HuH-7.5 (cell line): ENCODE data around the gene TRMU.

Source experiments
- DNase-seq: peaks from one replicate; pipeline ENCODE4 v3.0.0; 2011; ENCODE audit warnings: low spot score

The TRMU gene

DNA sequence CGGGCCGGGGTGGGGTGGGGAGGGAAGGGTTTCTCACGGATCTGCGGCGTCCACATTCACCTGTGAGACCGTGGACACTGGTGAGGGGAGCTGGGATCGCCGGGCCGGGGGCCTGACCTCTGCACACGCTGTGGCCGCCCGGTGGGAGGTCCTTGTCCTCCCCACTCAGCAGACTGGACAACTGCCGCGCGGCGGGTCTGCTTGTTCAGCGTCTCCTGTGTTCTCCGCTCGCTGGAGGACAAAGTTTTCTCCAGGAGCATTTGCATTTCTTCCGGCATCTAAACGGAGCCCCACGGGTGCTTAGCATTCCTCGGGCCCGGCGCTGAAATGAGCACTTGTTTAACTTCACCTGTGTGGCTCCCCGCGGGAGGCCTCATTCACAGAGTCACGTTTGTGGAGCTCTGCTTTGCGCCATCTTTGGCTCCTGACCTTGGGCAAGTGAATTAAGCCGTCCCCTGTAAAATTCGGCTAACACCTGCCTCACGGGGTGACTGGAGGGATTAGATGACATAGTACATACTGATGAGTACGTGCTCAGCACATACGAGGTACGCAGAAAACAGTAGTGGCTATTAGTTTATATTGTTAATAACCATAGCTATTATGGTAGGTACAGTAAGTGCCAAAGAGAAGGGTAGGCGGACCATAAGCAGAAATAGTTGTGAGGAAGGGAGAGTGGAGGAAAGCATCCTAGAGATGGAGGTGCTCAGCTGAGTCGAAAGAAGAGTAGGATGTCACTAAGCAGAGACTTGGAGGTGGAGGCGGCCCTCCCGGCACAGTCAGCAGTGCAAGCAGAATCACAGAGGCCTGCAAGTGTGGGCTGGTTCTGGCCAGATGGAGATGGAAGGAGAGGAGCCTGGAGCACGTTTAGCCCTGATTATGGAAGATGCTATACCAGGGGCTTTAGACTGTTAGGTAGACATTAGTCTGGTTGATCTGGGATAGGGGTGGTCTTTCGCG, 885 bp downstream of the TRMU start:
- DNase-seq = no peak

DNA sequence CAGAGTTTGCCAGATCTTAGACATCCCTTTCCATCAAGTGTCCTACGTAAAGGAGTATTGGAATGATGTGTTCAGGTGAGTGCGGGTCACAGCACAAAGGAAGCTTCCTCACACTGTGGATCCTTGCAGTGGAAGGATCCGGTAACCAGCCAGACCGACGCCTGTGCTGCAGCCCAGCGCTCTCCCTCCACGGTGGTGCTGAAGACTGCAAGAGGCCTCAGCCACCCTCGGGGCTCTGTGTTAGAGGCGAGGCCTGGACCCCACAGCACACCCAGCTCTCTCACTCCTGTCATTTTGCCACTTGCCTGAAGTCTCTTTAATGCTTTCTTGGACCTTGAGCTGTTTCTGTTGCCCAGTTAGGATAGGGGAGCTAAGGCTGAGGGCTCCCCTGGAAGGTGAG, 2.4 kb downstream of the TRMU start:
- no peak for DNase-seq

DNA sequence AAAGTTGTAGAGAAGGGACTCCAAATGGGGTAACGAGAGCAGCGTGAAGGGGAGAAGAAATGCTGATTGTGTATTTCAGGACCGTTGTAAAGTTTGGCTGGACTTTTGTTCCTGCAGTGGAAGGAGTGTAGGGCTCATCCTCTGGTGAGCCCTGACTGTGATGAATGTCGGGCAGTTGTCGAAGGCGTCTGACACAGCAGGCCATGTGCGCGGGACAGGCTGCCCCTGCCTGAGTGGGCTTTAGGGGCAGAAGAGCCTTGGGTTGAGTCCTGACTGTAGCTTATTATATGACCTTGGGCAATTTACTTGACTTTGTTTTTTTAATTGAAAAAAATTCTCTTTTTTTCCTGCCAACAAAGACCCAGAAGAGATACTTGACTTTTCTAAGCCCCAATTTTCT, 3.1 kb downstream of the TRMU start:
- DNase-seq = no peak

- DNase-seq = no peak
Observed at GRCh38 chr22:46339956-46340355, 4.4 kb downstream of the TRMU start.

GRCh38 chr22:46340676-46341075, 5.2 kb downstream of the TRMU start:
- no peak for DNase-seq

DNA sequence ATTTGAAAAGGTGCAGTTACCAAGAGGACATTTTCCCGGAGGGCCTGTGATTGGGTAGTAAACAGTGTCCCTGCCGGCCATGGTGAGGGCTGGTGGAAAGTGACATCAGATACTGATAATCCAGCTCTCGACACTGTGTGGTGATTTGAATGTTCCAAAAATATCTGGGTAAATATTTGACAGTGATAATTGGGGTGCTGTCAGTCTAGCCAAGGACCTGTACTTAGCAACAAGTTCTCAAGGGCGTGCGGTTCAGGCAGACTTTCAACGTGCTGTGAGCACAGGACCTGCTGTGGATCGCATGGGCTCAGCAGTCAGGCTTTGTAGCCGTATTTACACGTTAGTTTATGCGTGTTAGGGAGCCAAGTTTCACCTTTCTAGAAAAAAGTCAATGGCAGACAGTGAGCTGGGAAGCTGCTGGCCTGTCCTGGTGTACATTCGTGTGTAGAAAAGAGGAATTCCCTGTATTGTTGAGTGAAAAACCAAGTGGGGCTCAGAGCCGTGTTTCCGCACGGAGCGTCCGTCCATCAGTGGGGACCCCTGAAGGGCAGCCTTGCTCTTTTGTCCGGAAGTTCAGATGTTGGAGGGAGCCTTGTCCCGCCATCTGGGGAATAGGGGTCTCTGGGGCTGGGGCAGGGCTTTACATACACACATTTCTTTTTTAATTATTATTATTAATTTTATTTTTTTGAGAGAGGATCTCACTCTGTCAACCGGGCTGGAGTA, 11.3 kb downstream of the TRMU start:
- DNase-seq = no peak

GRCh38 chr22:46347646-46348045, 12.1 kb downstream of the TRMU start:
- DNase-seq = no peak

DNA sequence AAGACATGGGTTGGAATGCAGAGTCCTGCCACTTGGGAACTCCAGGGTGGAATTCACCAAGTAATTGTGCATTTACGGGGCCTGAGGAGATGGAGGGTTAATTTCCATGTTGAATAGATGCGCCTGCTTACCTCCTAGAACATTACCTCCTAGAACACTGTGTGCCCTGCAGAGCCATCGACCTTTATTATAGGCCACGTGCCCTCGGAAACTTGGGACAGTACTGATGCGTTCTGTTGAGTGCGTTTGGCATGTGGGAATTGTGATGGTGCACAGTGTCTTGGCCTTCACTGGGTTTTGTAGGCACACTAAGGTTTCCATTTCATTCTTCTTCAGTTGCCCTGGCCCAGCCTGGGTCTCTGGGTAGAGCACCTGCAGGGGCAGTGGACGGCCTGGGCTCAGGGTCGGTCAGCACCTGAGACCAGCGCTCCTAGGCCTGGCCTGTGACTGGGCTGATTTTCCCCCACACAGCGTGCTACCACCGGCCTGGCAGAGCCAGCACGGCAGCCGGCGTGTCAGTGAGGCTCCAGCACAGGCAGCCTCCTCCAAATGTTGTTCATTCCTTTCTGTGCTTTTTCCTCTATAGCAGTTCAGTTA, 12.7 kb downstream of the TRMU start:
- no peak for DNase-seq

- no peak for DNase-seq
Observed at GRCh38 chr22:46349238-46349637, 13.7 kb downstream of the TRMU start.

- no peak for DNase-seq
Observed at GRCh38 chr22:46349681-46350080, 14.2 kb downstream of the TRMU start.

DNA sequence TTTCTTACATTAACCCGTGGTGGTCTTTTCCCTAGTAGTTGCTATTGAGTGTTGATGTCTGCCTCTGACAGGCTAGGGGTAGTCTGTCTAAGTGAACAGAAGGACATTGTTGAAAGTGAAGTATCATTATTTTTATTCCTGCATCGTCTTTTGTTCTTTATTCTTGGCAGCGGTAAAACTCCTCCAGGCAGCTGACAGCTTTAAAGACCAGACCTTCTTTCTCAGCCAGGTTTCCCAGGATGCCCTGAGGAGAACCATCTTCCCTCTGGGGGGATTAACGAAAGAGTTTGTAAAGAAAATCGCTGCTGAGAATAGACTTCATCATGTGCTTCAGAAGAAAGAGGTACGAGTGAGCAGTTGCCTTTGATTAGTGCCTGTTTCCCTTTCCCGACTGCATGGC, 14.6 kb downstream of the TRMU start:
- no peak for DNase-seq

DNA sequence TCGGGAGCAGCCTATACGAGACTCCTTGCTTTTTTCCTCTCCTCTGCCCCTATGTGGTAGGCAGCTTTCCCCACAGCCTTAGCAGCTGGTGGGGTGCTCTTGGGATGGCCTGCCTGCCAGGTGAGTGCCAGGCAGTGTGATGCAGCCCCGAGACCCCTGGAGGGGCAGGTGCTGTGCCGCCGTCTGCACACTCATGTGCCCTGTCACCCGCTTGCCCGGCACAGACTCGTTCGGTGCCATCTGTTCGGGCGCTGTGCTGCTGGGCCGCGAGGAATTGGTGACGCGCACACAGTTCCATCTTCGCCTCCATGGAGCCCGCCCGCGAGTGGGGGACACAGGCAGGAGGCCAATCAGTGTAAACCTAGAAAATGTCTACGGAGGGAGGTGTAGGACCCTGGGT, 15.1 kb downstream of the TRMU start:
- DNase-seq = no peak

DNA sequence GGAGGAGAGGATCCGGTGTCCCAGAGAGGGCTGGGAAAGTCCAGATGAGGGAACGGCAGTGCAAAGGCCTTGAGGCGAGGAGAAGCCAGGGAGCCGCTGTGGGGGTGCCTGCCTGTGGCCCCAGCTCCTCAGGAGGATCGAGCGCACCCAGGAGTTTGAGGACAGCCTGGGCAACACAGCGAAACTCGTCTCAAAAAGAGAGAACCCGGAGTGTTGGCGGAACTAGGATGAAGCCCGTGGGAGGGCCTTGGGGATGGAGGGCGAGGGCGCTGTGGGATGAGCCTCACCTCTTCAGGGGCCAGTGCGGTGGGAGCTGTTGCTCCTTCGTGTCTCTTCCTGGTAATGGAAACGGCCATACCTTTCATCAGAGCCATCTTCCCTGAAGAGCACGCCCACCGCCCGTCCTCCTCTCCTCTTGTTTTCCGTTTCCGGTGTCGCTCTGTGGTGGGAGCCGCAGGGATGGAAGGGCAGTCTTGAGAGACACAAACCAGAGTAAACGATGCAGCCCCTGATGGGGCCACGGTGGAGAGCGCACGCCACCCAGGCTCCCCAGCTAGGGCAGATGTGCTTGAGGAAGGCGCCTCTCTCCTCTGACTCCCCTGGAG, 15.7 kb downstream of the TRMU start:
- DNase-seq = no peak

- DNase-seq = no peak
Observed at GRCh38 chr22:46351767-46352166, 16.3 kb downstream of the TRMU start.

DNA sequence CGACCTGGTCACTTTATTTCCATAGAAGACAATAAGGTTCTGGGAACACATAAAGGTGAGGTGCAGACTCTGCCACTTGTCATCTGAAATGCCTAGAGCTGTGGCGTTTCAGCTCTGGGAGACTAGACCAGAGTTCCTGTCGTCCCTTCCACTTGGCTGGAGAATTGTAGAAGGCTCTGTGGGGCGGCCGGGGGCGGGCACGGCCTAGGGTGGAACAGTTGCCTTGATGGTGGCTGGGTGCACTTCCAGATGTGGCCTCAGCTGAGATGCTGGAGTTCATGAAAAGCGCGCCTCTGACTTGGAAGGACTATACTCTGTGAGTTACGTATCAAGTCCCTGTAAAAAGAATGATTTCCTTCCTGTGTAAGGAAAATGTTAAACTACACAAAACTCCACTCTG, 16.8 kb downstream of the TRMU start:
- no peak for DNase-seq

GRCh38 chr22:46352691-46353386, 17.3 kb downstream of the TRMU start:
- no peak for DNase-seq

DNA sequence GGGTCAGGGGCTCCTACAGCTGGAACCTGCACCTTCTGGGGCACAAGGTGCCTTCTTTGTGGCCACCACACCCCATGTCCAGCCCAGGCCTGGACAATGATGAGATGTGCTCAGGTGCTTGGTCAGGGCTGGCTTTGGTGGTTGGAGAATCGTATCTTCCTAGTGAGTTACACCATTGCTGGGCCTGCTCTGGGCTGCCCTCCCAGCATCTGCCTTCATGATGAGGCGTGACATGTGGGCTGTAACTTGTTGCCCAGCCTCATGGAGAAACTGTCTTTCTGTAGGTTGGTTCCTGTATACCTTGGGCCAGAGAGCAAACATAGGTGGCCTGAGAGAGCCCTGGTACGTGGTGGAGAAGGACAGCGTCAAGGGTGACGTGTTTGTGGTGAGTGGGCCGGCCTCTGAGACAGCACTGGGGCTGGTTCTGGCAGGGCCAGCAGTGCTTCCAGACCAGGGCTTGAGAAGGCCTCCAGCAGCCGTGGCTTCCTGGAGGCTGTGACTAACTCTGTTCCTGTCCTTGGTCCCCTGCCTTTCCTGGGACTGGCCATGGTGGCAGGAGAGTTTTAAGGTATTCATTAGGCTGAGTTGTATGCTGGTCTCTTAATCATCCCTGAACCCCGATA, 18.1 kb downstream of the TRMU start:
- no peak for DNase-seq

- no peak for DNase-seq
Observed at GRCh38 chr22:46354176-46354992, 18.9 kb downstream of the TRMU start.

DNA sequence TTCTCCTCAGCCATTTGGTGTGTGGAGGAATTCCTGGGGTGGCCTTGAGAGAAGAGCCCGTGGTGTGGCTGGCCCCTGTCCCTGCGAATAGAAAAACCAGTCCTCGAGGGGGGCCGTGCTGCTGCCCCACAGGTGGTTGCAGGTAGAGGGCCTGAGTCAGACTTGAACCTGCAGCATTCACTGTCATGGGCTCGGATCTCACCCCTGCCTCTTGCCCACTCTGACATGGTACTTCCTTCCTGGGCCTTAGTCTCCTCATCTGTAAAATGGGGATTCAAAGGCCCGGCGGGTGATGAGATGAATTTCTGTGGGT, 19.4 kb downstream of the TRMU start:
- no peak for DNase-seq

DNA sequence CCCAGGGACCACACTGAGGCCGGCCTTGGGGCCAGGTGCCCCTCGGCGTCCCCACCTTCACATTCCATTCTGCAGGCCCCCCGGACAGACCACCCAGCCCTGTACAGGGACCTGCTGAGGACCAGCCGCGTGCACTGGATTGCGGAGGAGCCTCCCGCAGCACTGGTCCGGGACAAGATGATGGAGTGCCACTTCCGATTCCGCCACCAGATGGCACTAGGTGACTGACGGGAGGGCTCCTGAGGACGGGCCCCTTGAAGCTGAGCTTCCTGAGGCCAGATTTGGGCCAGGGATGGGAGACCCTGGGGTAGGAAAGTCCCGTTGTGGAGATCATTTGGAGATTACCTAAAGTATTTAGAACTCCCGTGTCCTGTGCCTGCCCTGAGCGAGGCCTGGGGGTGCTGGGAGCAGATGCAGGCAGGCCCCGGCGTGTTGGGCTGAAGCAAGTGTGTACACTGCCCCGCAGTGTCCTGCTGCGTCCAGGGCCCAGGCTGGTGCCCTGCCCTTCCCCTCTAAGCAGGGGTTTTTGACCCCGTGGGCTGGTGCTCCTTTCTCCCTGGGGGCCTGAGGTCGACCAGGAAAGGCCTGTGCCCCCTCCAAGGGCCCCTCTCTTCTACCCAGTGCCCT, 20.0 kb downstream of the TRMU start:
- peak; percentile 85 for DNase-seq
